Fibroblast of skin of scalp (primary cell): ENCODE results near the gene ARHGDIA. TPM values are rescaled to one million over a fixed set of nuclear protein-coding genes. Genes with fewer than 3 reads are reported as not detected.
"Not testable (repeated sequence)": the region's sequence is repeated elsewhere in the genome, so short reads cannot be mapped to it uniquely, and the experiment has no call there.

Experiments used
- DNase-seq: peaks from one replicate; pipeline ENCODE4 v3.0.0-alpha.2; 2013
- polyA plus RNA-seq, 2 experiments: library from polyadenylated mRNA; unstranded; fragments of 120-200 nt; gene quantifications; one replicate each; pipeline ENCODE4 v1.2.1, GENCODE V29; 2013; ENCODE audit not compliant: insufficient read length in 2 of 2

ARHGDIA gene
- 716 TPM for polyA plus RNA-seq (2013, experiment 1 of 2; ENCODE audit: insufficient read length)
- 562 TPM for polyA plus RNA-seq (2013, experiment 2 of 2; ENCODE audit: insufficient read length)

GRCh38 chr17:81870981-81871386, at the start of gene ARHGDIA:
Gene ARHGDIA, minus strand, starts transcription at chr17:81871337. Its CDS starts 1,407 bp downstream, at chr17:81869930.
- DNase-seq = no peak

DNA sequence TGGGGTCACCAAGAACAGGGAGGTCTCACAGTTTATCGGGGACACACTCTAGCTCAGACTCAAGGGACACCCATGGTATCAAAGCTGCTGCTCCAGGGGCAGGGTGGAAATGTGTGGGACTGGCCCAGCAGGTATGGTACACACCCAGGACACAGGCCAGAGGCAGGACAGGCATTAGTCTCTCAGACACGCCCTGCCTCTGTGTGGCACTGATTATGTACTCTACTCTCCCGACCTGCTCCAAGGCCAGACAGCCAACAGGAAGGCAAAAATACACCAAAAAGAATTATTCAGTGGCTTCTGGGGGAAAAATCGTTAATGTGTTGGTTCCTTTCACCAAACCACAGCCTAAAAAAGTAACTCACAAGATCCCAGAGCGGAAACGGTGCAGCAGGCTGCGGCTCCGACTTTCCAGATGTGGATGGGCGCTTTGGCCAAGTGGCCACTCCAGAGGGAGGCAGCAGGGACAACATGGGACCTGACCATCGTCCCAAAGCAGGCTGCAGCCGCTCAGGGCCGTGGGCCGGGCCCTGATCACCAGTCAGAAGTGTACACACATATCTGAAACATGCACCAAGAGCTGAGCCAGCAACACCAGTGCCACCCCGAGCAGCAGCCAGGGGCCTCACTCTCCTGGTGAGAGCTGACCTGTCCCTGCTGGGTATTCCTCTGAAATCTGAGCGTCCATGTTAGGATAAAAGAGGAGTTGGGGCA, 47.9 kb upstream of the ARHGDIA start:
- DNase-seq = no peak

GRCh38 chr17:81918333-81918669, 47.2 kb upstream of the ARHGDIA start:
- DNase-seq = not testable (repeated sequence)

- DNase-seq = peak; percentile 74
Measured at GRCh38 chr17:81917565-81918332, 46.6 kb upstream of the ARHGDIA start, which contains the start of gene SIRT7. Gene SIRT7, minus strand, starts transcription at chr17:81918176. Its CDS starts 45 bp downstream, at chr17:81918131.

DNA sequence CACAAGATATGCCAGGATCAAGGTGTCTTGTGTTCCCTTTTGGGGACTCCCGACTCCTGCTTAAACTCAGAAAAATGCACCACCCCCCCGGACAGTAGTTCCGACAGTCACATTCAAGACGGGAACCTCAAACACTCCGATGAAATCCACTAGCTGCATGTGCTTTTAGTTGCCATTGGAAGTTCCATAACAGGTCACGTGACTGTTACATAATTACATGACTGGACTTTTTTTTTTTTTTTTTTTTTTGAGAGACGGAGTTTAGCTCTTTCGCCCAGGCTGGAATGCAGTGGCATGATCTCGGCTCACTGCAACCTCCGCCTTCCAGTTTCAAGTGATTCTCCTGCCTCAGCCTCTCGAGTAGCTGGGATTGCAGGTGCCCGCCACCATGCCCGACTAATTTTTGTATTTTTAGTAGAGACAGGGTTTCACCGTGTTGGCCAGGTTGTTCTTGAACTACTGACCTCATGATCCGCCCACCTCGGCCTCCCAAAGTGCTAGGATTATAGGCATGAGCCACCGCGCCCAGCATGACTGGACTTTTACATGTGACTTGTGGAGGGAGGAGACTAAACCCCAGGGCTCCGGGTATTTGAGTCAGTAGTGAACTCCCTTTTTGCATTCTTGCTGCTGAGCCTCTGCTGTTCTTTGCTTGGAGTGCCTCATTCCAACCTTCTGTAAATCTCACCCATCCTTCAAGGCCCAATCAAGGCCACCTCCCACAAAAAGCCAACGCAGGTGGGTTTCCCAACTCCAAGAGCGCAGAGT, 45.3 kb upstream of the ARHGDIA start:
- peak; percentile 46 for DNase-seq

- no peak for DNase-seq
Measured at GRCh38 chr17:81915331-81915730, 44.2 kb upstream of the ARHGDIA start.

GRCh38 chr17:81914103-81914850, 43.1 kb upstream of the ARHGDIA start:
- DNase-seq = no peak

GRCh38 chr17:81913394-81914102, 42.4 kb upstream of the ARHGDIA start:
- DNase-seq = no peak

- no peak for DNase-seq
Measured at GRCh38 chr17:81912441-81913309, 41.5 kb upstream of the ARHGDIA start.

GRCh38 chr17:81911969-81912368, 40.8 kb upstream of the ARHGDIA start:
- DNase-seq = no peak

DNA sequence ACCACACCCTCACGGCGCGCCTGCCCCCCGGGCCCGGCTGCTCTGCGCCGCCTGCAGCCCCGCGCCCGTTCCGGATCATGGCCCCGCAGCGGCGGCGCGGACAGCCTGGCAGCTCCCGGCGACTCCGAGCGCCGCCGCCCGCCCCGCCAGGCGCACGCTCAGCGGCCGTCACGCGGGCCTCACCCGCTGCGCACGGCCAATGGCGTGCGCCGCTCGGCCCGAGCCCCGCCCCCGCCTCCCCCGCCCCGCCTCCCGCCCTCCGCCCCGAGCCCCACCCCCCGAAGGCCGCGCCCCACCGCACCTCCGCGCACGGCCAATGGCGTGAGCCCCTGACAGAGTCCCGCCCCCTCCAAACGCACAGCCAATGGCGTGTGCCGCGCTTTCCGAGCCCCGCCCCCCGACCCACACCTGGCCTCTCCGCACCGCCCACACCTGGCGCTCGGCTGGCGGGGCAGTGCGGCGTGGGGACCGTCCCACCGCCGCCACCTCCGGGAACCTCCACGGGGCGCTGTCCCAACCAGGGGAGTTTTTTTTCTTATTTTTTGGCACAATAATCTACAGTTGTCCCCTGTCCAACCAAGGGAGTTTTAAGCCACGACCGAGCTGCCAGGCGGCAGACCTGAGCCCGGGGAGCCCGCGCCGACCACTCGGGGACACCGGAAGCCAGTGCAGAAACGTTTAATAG, 40.3 kb upstream of the ARHGDIA start, which contains the start of gene PCYT2:
Gene PCYT2, minus strand, starts transcription at position 123 of the 685 bp plus-strand sequence. Its CDS starts 44 bp downstream, at position 79.
- DNase-seq = peak; percentile 88

DNA sequence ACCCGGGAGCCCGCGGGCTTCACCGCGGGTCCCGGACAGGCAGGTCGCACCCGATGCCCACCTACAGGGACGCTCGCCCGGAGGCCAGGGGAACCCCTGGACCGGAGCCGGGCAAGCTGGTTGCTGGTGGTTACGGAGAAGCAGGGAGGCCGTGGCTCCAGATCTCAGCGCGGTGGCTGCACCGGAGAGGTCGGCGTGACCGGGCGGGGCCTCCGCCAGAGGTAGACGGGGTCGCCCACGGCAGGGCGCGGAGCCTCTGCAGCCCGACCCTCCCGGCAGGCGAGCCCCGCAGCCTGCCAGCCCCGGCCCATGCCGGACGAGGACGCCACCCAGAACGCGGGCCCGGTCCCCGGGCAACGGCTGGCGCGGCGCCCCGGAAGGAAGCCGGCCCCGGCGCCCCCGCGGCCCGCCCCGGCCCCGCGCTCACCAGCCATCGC, 39.7 kb upstream of the ARHGDIA start:
- DNase-seq = no peak

DNA sequence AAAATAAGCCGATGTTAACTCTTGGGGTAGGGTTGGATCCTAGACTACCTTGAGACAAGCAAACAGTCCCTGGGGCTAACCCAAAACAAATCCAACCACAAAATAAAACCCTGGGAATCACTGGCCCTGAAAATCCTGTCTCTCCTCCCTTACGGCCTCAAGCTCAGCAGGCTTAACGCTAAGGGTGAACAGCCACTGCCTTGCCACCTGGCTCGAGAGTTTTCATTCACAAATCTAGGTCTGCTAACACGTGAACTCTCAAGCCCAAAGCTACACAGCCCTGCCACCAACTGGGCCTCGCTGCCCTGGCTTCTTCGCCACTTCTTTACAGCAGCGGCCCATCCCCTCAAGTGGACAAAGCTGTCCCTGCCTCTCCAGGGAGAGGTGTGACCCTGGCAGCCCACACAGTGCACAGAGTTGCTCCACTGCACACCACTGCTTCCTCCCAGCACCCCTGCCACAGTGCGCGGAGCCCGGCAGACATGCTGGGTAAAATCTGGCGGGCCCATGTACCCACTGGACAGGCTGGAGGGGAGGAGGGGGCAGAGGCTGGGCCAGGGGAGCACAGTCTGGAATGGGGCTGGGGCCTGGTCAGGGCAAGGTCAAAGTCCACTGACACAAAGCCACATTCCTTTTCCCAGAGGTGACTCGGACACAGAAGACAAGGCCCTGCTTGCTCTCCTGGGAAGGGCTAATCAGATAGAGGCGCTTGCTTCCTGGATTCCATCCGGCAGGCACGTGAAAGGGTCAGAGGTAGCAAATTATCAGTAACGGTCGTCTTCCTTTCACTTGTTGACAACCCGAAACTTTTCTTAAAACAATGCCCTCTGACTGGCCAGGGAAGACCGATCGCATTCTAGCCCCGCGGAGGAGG, 39.1 kb upstream of the ARHGDIA start:
- DNase-seq = no peak

DNA sequence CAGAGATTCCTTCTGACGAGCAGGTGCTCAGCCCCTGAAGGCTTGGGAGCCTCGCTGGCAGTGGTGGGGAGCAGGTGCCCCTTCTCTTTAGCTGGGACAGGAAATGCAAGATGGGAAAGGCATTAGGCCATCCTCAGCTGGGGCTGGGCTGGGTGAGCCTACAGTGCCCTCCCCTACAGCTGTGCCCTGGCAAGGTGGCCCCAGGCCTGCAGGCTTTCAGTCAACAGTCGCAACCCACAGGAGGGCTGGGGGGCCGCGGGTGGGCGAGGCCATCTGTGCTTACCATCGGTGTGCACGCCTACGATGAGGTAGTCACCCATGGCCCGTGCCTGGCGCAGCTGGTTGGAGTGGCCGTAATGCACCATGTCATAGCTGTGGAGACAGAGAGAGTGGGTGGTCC, 38.1 kb upstream of the ARHGDIA start:
- DNase-seq = no peak

- DNase-seq = no peak
Measured at GRCh38 chr17:81908793-81909192, 37.7 kb upstream of the ARHGDIA start.

DNA sequence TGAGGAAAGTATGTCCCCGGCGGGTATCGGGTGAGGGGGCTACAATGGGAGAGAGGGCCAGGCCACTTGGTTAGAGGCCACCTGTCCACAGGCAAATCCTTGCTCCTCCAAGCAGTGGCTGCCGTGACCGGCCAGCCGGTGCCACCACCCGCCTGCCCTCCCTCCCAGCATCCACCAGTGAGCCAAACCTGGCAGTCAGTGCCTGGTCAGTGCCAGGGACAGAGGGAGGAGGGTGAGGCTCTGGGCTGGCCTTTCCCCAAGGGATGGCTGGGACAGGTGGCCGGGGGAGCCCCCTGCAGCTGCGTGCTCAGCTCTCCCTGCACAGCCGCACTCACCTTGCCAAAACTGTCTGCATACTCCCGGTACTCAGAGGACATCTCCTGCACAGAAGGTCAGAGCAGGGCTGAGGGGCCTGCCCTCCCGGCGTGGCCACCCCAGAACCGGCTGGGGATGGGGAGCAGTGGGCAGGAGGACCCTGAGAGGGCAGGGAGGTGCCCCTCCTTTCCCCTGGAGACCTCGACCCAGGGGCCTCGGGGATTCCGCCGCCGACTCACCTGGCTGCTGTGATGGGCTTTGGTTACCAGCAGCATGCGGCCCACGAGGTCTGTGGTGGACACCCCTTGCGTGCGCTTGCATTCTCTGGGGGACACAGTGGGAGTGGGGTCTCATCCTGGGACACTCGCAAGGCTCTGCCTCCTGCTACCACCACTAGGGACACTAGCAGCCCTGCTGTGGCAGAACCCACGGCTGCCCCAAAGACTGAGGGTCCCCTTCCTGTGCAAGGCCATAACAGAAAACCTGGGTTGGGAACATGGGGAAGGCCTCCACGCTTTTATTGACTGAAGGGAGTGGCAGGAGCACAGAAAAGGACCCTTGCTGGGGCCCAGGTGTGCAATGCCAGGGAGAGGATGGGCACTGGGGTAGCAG, 36.3 kb upstream of the ARHGDIA start:
- no peak for DNase-seq

- DNase-seq = no peak
Measured at GRCh38 chr17:81906476-81907218, 35.5 kb upstream of the ARHGDIA start.
